Cardiac muscle cell (in vitro differentiated cells and primary cell): Measurements from ENCODE around the gene TMPRSS7. TPM values are rescaled to one million over a fixed set of nuclear protein-coding genes. Genes with fewer than 3 reads are reported as not detected.
A peak's percentile ranks its signal among the peaks of the same experiment; 100 is the strongest.

ENCODE experiments used
- DNase-seq, 2 donors: peaks; one replicate each; pipeline versions ENCODE4 v3.0.0 to v3.0.0-alpha.2; 2010 to 2017; ENCODE audit warnings: low read depth in 1 of 2, low spot score in 1 of 2
- H3K27ac ChIP-seq: fragments of 200-600 bp; sonication (generic); 2 replicates; pipeline ENCODE4 v1.5.1; 2016
- H3K27me3 ChIP-seq: fragments of 200-600 bp; sonication (generic); 2 replicates; pipeline ENCODE4 v1.6.0; 2016; ENCODE audit warnings: control low read depth
- H3K36me3 ChIP-seq: fragments of 200-600 bp; sonication (generic); 2 replicates; pipeline ENCODE4 v1.5.1; 2016; ENCODE audit warnings: control low read depth
- H3K4me1 ChIP-seq: fragments of 200-600 bp; sonication (generic); 2 replicates; pipeline ENCODE4 v1.8.1; 2017; ENCODE audit warnings: low read depth, mild to moderate bottlenecking, mixed run types
- H3K4me3 ChIP-seq: fragments of 200-600 bp; sonication (generic); 2 replicates; pipeline ENCODE4 v1.5.1; 2016; ENCODE audit warnings: mild to moderate bottlenecking
- H3K9me3 ChIP-seq: fragments of 200-600 bp; sonication (generic); 2 replicates; pipeline ENCODE4 v1.5.1; 2017; ENCODE audit warnings: low read depth, mild to moderate bottlenecking, control low read depth
- polyA plus RNA-seq: library from polyadenylated mRNA; unstranded; fragments of >200 nt; fragmentation: Nextera tagmentation; extraction: Ambion mirVana; gene quantifications from 2 replicates; pipeline ENCODE4 v1.2.1, GENCODE V29; 2016
- total RNA-seq: library from RNA; depleted of rRNA; stranded (reverse); fragments of >200 nt; gene quantifications from 2 replicates; pipeline ENCODE4 v1.2.3, GENCODE V29; 2016
- TF ChIP-seq, protein P1 (sequence below): IDR thresholded peaks from 2 replicates; pipeline ENCODE4 v1.5.1; 2012; ENCODE audit warnings: low read depth, mild to moderate bottlenecking, low read length

Gene TMPRSS7
- total and polyA plus RNA-seq, 2 experiments from 2014 or later: not detected

- Histone ChIP-seq H3K4me3 (no peak overlapping the region), H3K36me3 (no peaks in the 10 kb centered on the region), H3K27ac (no peak overlapping the region), H3K4me1 (peaks cover 14% of the 10 kb centered on the region), H3K27me3 (peaks cover 40% of the 10 kb centered on the region), H3K9me3 (no peaks in the 10 kb centered on the region)
- TF ChIP-seq, protein P1, sequence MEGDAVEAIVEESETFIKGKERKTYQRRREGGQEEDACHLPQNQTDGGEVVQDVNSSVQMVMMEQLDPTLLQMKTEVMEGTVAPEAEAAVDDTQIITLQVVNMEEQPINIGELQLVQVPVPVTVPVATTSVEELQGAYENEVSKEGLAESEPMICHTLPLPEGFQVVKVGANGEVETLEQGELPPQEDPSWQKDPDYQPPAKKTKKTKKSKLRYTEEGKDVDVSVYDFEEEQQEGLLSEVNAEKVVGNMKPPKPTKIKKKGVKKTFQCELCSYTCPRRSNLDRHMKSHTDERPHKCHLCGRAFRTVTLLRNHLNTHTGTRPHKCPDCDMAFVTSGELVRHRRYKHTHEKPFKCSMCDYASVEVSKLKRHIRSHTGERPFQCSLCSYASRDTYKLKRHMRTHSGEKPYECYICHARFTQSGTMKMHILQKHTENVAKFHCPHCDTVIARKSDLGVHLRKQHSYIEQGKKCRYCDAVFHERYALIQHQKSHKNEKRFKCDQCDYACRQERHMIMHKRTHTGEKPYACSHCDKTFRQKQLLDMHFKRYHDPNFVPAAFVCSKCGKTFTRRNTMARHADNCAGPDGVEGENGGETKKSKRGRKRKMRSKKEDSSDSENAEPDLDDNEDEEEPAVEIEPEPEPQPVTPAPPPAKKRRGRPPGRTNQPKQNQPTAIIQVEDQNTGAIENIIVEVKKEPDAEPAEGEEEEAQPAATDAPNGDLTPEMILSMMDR: no peak
- no peak for DNase-seq
Observed at GRCh38 chr3:112041321-112041720, 6.8 kb downstream of the TMPRSS7 start.

DNA sequence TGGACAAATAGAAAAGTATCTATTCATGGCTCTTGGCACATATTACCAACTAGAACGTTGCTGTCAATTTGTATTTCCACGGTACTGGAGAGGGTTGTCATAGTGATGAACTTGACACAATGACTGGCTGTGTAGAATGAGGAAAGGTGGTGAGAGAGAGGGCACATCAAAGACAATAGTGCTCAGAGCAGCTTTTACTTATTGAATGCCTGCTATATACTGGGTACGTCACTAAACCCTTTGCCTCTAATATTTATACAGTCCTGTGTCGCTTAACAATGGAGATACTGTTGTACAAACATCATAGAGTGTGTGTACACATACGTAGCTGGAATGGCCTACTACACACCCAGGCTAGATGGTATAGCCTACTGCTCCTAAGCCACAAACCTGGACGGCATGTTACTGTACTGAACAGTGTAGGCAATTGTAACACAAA, 8.3 kb downstream of the TMPRSS7 start:
- no peak overlapping the region for H3K4me3 ChIP-seq
- H3K36me3 ChIP-seq: no peaks in the 10 kb centered on the region
- DNase-seq: no peak
- peaks cover 14% of the 10 kb centered on the region for H3K4me1 ChIP-seq
- H3K9me3 ChIP-seq: no peaks in the 10 kb centered on the region
- H3K27ac ChIP-seq: no peak overlapping the region
- TF ChIP-seq, protein P1: no peak
- H3K27me3 ChIP-seq: peaks cover 40% of the 10 kb centered on the region

DNA sequence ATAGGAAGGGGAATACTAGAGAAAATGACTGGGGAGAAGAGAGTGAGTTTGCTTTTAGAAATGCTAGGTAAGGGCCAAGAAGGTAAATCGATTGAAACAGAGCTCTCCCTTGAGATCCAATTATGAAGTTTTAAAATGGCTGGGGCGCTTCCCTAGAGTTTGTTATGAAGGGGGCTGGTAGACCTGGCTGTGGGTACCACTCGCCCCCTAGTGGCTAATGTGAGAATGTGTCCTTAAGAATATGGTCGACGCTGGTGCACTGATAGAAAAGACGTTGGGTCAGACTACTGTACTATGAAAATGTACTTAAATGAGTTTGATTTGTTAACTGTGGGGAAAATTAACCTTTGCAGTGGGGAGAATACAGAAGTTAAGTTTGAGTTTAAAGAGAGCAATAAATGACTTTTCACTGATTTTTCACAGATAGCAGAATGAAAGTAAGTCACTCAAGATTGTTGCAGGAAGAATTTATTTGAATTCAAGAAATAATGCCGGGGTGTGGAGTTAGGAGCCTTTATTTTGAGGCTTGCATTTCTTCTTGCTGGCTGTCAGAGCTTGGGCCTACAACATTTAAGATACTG, 9.2 kb downstream of the TMPRSS7 start:
- Histone ChIP-seq H3K36me3 (no peaks in the 10 kb centered on the region), H3K4me1 (peaks cover 14% of the 10 kb centered on the region), H3K9me3 (no peaks in the 10 kb centered on the region), H3K4me3 (no peak overlapping the region), H3K27me3 (peaks cover 36% of the 10 kb centered on the region), H3K27ac (no peak overlapping the region)
- TF ChIP-seq, protein P1: peak; percentile 90
- DNase-seq: peak; percentile 81 to 87

GRCh38 chr3:112046599-112046998, 12.1 kb downstream of the TMPRSS7 start:
- H3K4me3 ChIP-seq: no peak overlapping the region
- peaks cover 28% of the 10 kb centered on the region for H3K27me3 ChIP-seq
- H3K27ac ChIP-seq: no peak overlapping the region
- H3K4me1 ChIP-seq: peaks cover 9% of the 10 kb centered on the region
- H3K36me3 ChIP-seq: no peaks in the 10 kb centered on the region
- no peak for DNase-seq
- H3K9me3 ChIP-seq: no peaks in the 10 kb centered on the region
- TF ChIP-seq, protein P1: no peak

- Histone ChIP-seq H3K27ac (no peak overlapping the region), H3K4me3 (no peak overlapping the region), H3K27me3 (peaks cover 21% of the 10 kb centered on the region), H3K9me3 (no peaks in the 10 kb centered on the region), H3K36me3 (no peaks in the 10 kb centered on the region), H3K4me1 (peaks cover 10% of the 10 kb centered on the region)
- no peak for DNase-seq
- TF ChIP-seq, protein P1: no peak
Observed at GRCh38 chr3:112047264-112047663, 12.7 kb downstream of the TMPRSS7 start.
